GM18951 (cell line): ENCODE results near the gene MED25.
A peak's percentile ranks its signal among the peaks of the same experiment; 100 is the strongest.
"Not testable (repeated sequence)": the region's sequence is repeated elsewhere in the genome, so short reads cannot be mapped to it uniquely, and the experiment has no call there.

Experiments
- POLR2A ChIP-seq: IDR thresholded peaks from 4 replicates; pipeline ENCODE4 v1.6.1; 2011; ENCODE audit warnings: mild to moderate bottlenecking; ENCODE audit not compliant: insufficient read length, insufficient read depth; ENCODE audit errors: extremely low read depth
- in situ Hi-C: fragments of 300-500 bp; cut with MboI; formaldehyde crosslinking; loops from one replicate; pipeline ENCODE4 v1.12.0; 2022; ENCODE audit warnings: low sequenced_read_pairs, mixed read lengths, inconsistent platforms; ENCODE audit not compliant: unreplicated experiment

Gene MED25

GRCh38 chr19:49812452-49812996 lies 5.6 kb upstream of the MED25 start:
- in situ Hi-C loops = no loop called here
- no peak for TF ChIP-seq POLR2A

GRCh38 chr19:49812997-49813861 lies 4.9 kb upstream of the MED25 start, which contains the start of gene FUZ:
Gene FUZ (minus strand): TSS chr19:49813292. CDS start chr19:49813106, 186 bp downstream.
- peak; percentile 28 for TF ChIP-seq POLR2A
- in situ Hi-C loops = no loop called here

GRCh38 chr19:49814010-49814409 lies 4.1 kb upstream of the MED25 start:
- no peak for TF ChIP-seq POLR2A
- in situ Hi-C loops = no loop called here

GRCh38 chr19:49816590-49816989 lies 1.5 kb upstream of the MED25 start:
- in situ Hi-C loops = no loop called here
- TF ChIP-seq POLR2A = no peak

GRCh38 chr19:49818649-49819370 lies 721 bp downstream of the MED25 start:
- in situ Hi-C loops = no loop called here
- no peak for TF ChIP-seq POLR2A

- in situ Hi-C loops = not testable (repeated sequence)
Measured at GRCh38 chr19:49819452-49820115, 1.5 kb downstream of the MED25 start.

GRCh38 chr19:49820125-49820524 lies 2.0 kb downstream of the MED25 start:
- in situ Hi-C loops = no loop called here
- no peak for TF ChIP-seq POLR2A

GRCh38 chr19:49823472-49823871 lies 5.4 kb downstream of the MED25 start:
- in situ Hi-C loops = no loop called here
- no peak for TF ChIP-seq POLR2A

GRCh38 chr19:49824662-49825061 lies 6.6 kb downstream of the MED25 start:
- TF ChIP-seq POLR2A = no peak
- in situ Hi-C loops = no loop called here

- TF ChIP-seq POLR2A = no peak
Measured at GRCh38 chr19:49827034-49827433, 8.9 kb downstream of the MED25 start.

GRCh38 chr19:49829200-49829599 lies 11.1 kb downstream of the MED25 start:
- in situ Hi-C loops = no loop called here
- TF ChIP-seq POLR2A = no peak

More at GRCh38 chr19:49827034-49827433, 8.9 kb downstream of the MED25 start:
- in situ Hi-C loops = no loop called here

GRCh38 chr19:49829721-49830120 lies 11.6 kb downstream of the MED25 start:
- no peak for TF ChIP-seq POLR2A
- in situ Hi-C loops = no loop called here

GRCh38 chr19:49830766-49831165 lies 12.7 kb downstream of the MED25 start:
- in situ Hi-C loops = no loop called here
- TF ChIP-seq POLR2A = no peak
